Adipocyte (in vitro differentiated cells): ENCODE data around the gene DCAF4.

Source experiments
- DNase-seq: peaks from one replicate; pipeline ENCODE4 v3.0.0-alpha.2; 2015; ENCODE audit warnings: low read depth
- H3K27me3 ChIP-seq: replicated peaks from 2 replicates; pipeline ENCODE4 v1.7.0; 2013; ENCODE audit warnings: mild to moderate bottlenecking, low read length, moderate library complexity; ENCODE audit not compliant: control insufficient read depth, insufficient read depth
- H3K36me3 ChIP-seq: 2 replicates; pipeline ENCODE4 v1.7.0; 2013; ENCODE audit warnings: low read length, mild to moderate bottlenecking, moderate library complexity; ENCODE audit not compliant: control insufficient read depth, insufficient read depth, severe bottlenecking
- H3K4me1 ChIP-seq: 2 replicates; pipeline ENCODE4 v1.7.0; 2013; ENCODE audit warnings: mild to moderate bottlenecking, low read length, moderate library complexity; ENCODE audit not compliant: control insufficient read depth, insufficient read depth
- H3K4me3 ChIP-seq: 2 replicates; pipeline ENCODE4 v1.7.0; 2013; ENCODE audit warnings: mild to moderate bottlenecking, low read length, moderate library complexity
- H3K9ac ChIP-seq: 2 replicates; pipeline ENCODE4 v1.7.0; 2013; ENCODE audit warnings: mild to moderate bottlenecking, low read length, moderate library complexity
- H3K9me3 ChIP-seq: 2 replicates; pipeline ENCODE4 v1.7.0; 2013; ENCODE audit warnings: mild to moderate bottlenecking, low read length, moderate library complexity; ENCODE audit not compliant: control insufficient read depth

The DCAF4 gene

GRCh38 chr14:72926292-72927028 lies at the start of gene DCAF4:
Gene DCAF4, plus strand, starts transcription at chr14:72926464. Its CDS starts 11,515 bp downstream, at chr14:72937979.
- Histone ChIP-seq H3K36me3 (no peaks in the 10 kb centered on the region), H3K27me3 (no peaks in the 10 kb centered on the region), H3K4me1 (peaks cover 16% of the 10 kb centered on the region), H3K9me3 (no peaks in the 10 kb centered on the region), H3K9ac (peak within 1 kb of the TSS; percentile 86), H3K4me3 (peak within 1 kb of the TSS; percentile 87)
- peak; percentile 99 for DNase-seq

GRCh38 chr14:72876710-72877063 lies 49.6 kb upstream of the DCAF4 start:
- no peak overlapping the region for H3K4me3 ChIP-seq
- no peaks in the 10 kb centered on the region for H3K27me3 ChIP-seq
- H3K36me3 ChIP-seq: no peaks in the 10 kb centered on the region
- DNase-seq: no peak
- no peaks in the 10 kb centered on the region for H3K9me3 ChIP-seq
- H3K4me1 ChIP-seq: no peaks in the 10 kb centered on the region
- no peak overlapping the region for H3K9ac ChIP-seq

- no peaks in the 10 kb centered on the region for H3K27me3 ChIP-seq
- no peak for DNase-seq
Observed at GRCh38 chr14:72878746-72879145, 47.5 kb upstream of the DCAF4 start.

GRCh38 chr14:72879431-72879830 lies 46.8 kb upstream of the DCAF4 start:
- Histone ChIP-seq H3K36me3 (no peaks in the 10 kb centered on the region), H3K4me3 (no peak overlapping the region), H3K27me3 (no peaks in the 10 kb centered on the region), H3K9ac (no peak overlapping the region), H3K4me1 (no peaks in the 10 kb centered on the region), H3K9me3 (no peaks in the 10 kb centered on the region)
- no peak for DNase-seq

More at GRCh38 chr14:72878746-72879145, 47.5 kb upstream of the DCAF4 start:
- Histone ChIP-seq H3K4me3 (no peak overlapping the region), H3K36me3 (no peaks in the 10 kb centered on the region), H3K9ac (no peak overlapping the region), H3K4me1 (no peaks in the 10 kb centered on the region), H3K9me3 (no peaks in the 10 kb centered on the region)

- H3K4me3 ChIP-seq: no peak overlapping the region
- no peaks in the 10 kb centered on the region for H3K36me3 ChIP-seq
- no peak for DNase-seq
- no peaks in the 10 kb centered on the region for H3K9me3 ChIP-seq
- no peaks in the 10 kb centered on the region for H3K4me1 ChIP-seq
- no peak overlapping the region for H3K9ac ChIP-seq
- no peaks in the 10 kb centered on the region for H3K27me3 ChIP-seq
Observed at GRCh38 chr14:72880164-72880563, 46.1 kb upstream of the DCAF4 start.

GRCh38 chr14:72880820-72881219 lies 45.4 kb upstream of the DCAF4 start:
- DNase-seq: no peak

GRCh38 chr14:72881543-72881942 lies 44.7 kb upstream of the DCAF4 start:
- Histone ChIP-seq H3K9ac (no peak overlapping the region), H3K36me3 (no peaks in the 10 kb centered on the region), H3K4me3 (no peak overlapping the region), H3K9me3 (no peaks in the 10 kb centered on the region), H3K4me1 (no peaks in the 10 kb centered on the region), H3K27me3 (no peaks in the 10 kb centered on the region)
- no peak for DNase-seq

More at GRCh38 chr14:72880820-72881219, 45.4 kb upstream of the DCAF4 start:
- H3K9ac ChIP-seq: no peak overlapping the region
- H3K4me3 ChIP-seq: no peak overlapping the region
- H3K27me3 ChIP-seq: no peaks in the 10 kb centered on the region
- H3K4me1 ChIP-seq: no peaks in the 10 kb centered on the region
- H3K9me3 ChIP-seq: no peaks in the 10 kb centered on the region
- no peaks in the 10 kb centered on the region for H3K36me3 ChIP-seq

GRCh38 chr14:72882047-72882446 lies 44.2 kb upstream of the DCAF4 start:
- no peak overlapping the region for H3K9ac ChIP-seq
- no peaks in the 10 kb centered on the region for H3K9me3 ChIP-seq
- DNase-seq: no peak
- H3K36me3 ChIP-seq: no peaks in the 10 kb centered on the region
- H3K27me3 ChIP-seq: no peaks in the 10 kb centered on the region
- no peaks in the 10 kb centered on the region for H3K4me1 ChIP-seq
- H3K4me3 ChIP-seq: no peak overlapping the region

GRCh38 chr14:72882463-72882862 lies 43.8 kb upstream of the DCAF4 start:
- no peaks in the 10 kb centered on the region for H3K9me3 ChIP-seq
- H3K4me3 ChIP-seq: no peak overlapping the region
- H3K4me1 ChIP-seq: no peaks in the 10 kb centered on the region
- H3K27me3 ChIP-seq: no peaks in the 10 kb centered on the region
- H3K9ac ChIP-seq: no peak overlapping the region
- no peak for DNase-seq
- H3K36me3 ChIP-seq: no peaks in the 10 kb centered on the region

- H3K36me3 ChIP-seq: no peaks in the 10 kb centered on the region
- no peak overlapping the region for H3K9ac ChIP-seq
- no peak for DNase-seq
- no peaks in the 10 kb centered on the region for H3K9me3 ChIP-seq
- H3K4me3 ChIP-seq: no peak overlapping the region
- peaks cover 1% of the 10 kb centered on the region for H3K4me1 ChIP-seq
- H3K27me3 ChIP-seq: no peaks in the 10 kb centered on the region
Observed at GRCh38 chr14:72883109-72883508, 43.2 kb upstream of the DCAF4 start.

- H3K4me1 ChIP-seq: peaks cover 10% of the 10 kb centered on the region
- H3K27me3 ChIP-seq: no peaks in the 10 kb centered on the region
- no peaks in the 10 kb centered on the region for H3K9me3 ChIP-seq
- no peak for DNase-seq
- H3K4me3 ChIP-seq: no peak overlapping the region
- H3K9ac ChIP-seq: no peak overlapping the region
- no peaks in the 10 kb centered on the region for H3K36me3 ChIP-seq
Observed at GRCh38 chr14:72883961-72884360, 42.3 kb upstream of the DCAF4 start.

GRCh38 chr14:72884386-72884785 lies 41.9 kb upstream of the DCAF4 start:
- Histone ChIP-seq H3K9me3 (no peaks in the 10 kb centered on the region), H3K36me3 (no peaks in the 10 kb centered on the region), H3K27me3 (no peaks in the 10 kb centered on the region), H3K4me3 (no peak overlapping the region), H3K9ac (no peak overlapping the region), H3K4me1 (peaks cover 11% of the 10 kb centered on the region)
- DNase-seq: no peak
